ENCODE measurements around the gene C19orf38. TPM values are rescaled to one million over a fixed set of nuclear protein-coding genes. Genes with fewer than 3 reads are reported as not detected.
A peak's percentile ranks its signal among the peaks of the same experiment; 100 is the strongest.

The C19orf38 gene
- total and polyA plus RNA-seq, 2 of the 4 experiments (the other 2 are of a cell fraction), result 0.18 to 0.19 TPM

- Histone ChIP-seq H4K91ac (ENCODE audit: insufficient read depth, low read depth, low read length) (no peak overlapping the region), H2BK5ac (ENCODE audit: low read depth, low read length, poor library complexity, severe bottlenecking) (no peak overlapping the region), H4K8ac (ENCODE audit: low read depth in 2 of 2, low read length in 2 of 2) (no peak overlapping the region), H2AK9ac (replicated peaks; ENCODE audit: low read depth, low read length, poor library complexity) (peak overlapping the region; percentile 3), H3K4me2 (ENCODE audit: low read depth, low read length) (no peak overlapping the region), H3K4me1 (ENCODE audit: control insufficient read depth, insufficient read depth, low read length) (peaks cover 12% of the 10 kb centered on the region), H3K27ac (ENCODE audit: insufficient read depth, low read length) (no peak overlapping the region), H3K79me1 (ENCODE audit: low read depth in 1 of 2, low read length in 2 of 2) (peaks cover 9 to 27% of the 10 kb centered on the region in 2 experiments; a peak in 3 of 4 replicates), H3K14ac (replicated peaks; ENCODE audit: low read depth, low read length) (no peak overlapping the region), H2AFZ (replicated peaks; ENCODE audit: low read length, poor library complexity) (no peak overlapping the region), H3K9ac (ENCODE audit: low read depth, low read length) (no peak overlapping the region), H3K4ac (ENCODE audit: low read depth, low read length) (no peak overlapping the region), H2BK20ac (ENCODE audit: low read depth, low read length) (no peak overlapping the region), H3K27me3 (ENCODE audit: control insufficient read depth, insufficient read depth, low read length) (no peaks in the 10 kb centered on the region), H3K56ac (ENCODE audit: extremely low read depth, insufficient read depth, low read length) (no peak overlapping the region), H3K4me3 (ENCODE audit: insufficient read depth, low read depth, low read length) (no peak overlapping the region), H3K9me3 (ENCODE audit: control insufficient read depth, insufficient read depth, low read length) (no peaks in the 10 kb centered on the region), H3K18ac (ENCODE audit: low read depth, low read length) (no peak overlapping the region), H2BK120ac (ENCODE audit: low read depth, low read length) (no peak overlapping the region), H3K9me1 (ENCODE audit: insufficient read depth, low read length) (no peaks in the 10 kb centered on the region), H2BK15ac (ENCODE audit: low read depth, low read length) (no peak overlapping the region), H4K20me1 (ENCODE audit: insufficient read depth, low read length) (peaks cover 14% of the 10 kb centered on the region), H3K36me3 (ENCODE audit: control insufficient read depth, insufficient read depth, low read length) (peaks cover 56% of the 10 kb centered on the region), H4K5ac (ENCODE audit: low read depth, low read length) (no peak overlapping the region), H2AK5ac (ENCODE audit: low read depth, low read length) (no peak overlapping the region), H3K23ac (ENCODE audit: low read depth, low read length) (no peak overlapping the region)
- ATAC-seq (ENCODE audit: low read depth) (no peak), DNase-seq (no peak)
- TF ChIP-seq RAD21 (IDR thresholded peaks at IDR 0.05; ENCODE audit: low read length), result no peak
- no peak for TF ChIP-seq ELK1 (IDR thresholded peaks at IDR 0.05; ENCODE audit: borderline replicate concordance, low read depth, low read length)
- no peak for TF ChIP-seq FOS (IDR thresholded peaks at IDR 0.05; ENCODE audit: low read depth, low read length)
- no peak for TF ChIP-seq POLR2A (IDR thresholded peaks at IDR 0.05; ENCODE audit: low read depth, low read length)
- no peak for TF ChIP-seq NFE2L2 (IDR thresholded peaks at IDR 0.05; ENCODE audit: low read depth, low read length)
- no peak for TF ChIP-seq MAFK (IDR thresholded peaks at IDR 0.05; ENCODE audit: low read depth, low read length)
- TF ChIP-seq SMC3 (IDR thresholded peaks at IDR 0.05; ENCODE audit: low read depth, low read length), result no peak
- no peak for TF ChIP-seq MXI1 (IDR thresholded peaks at IDR 0.05; ENCODE audit: borderline replicate concordance, low read depth, low read length)
- no peak for TF ChIP-seq USF2 (IDR thresholded peaks at IDR 0.05; ENCODE audit: low read depth, low read length)
- TF ChIP-seq RFX5 (IDR thresholded peaks at IDR 0.05; ENCODE audit: low read depth, low read length), result no peak
- TF ChIP-seq RCOR1 (IDR thresholded peaks at IDR 0.05; ENCODE audit: insufficient replicate concordance, low read length), result no peak
- no peak for TF ChIP-seq CTCF (conservative IDR thresholded peaks at IDR 0.05; ENCODE audit: low read depth, low read length)
- TF ChIP-seq CHD1 (IDR thresholded peaks at IDR 0.05; ENCODE audit: low read depth, low read length), result no peak
- no peak for TF ChIP-seq MAZ (IDR thresholded peaks at IDR 0.05; ENCODE audit: borderline replicate concordance, low read depth, low read length)
- no peak for TF ChIP-seq CEBPB (IDR thresholded peaks at IDR 0.05; ENCODE audit: low read depth, low read length)
- no peak for TF ChIP-seq BHLHE40 (IDR thresholded peaks at IDR 0.05; ENCODE audit: low read depth, low read length)
- BruUV-seq (replicated peaks), result no TSS peak
- in situ Hi-C loops (cut with MboI; ENCODE audit: low sequenced_read_pairs), result no loop called here
- dilution Hi-C loops (cut with HindIII; ENCODE audit: low sequenced_read_pairs, unreplicated experiment), result no loop called here
- intact Hi-C loops (cut with micrococcal nuclease), result no loop called here
- CTCF ChIA-PET, result no interaction called here
- no CpG with 5 or more reads among the region's 6 CpGs for WGBS, 2 experiments (ENCODE audit: extremely low coverage in 2 of 2, insufficient read length in 1 of 2)
- POLR2A ChIA-PET (ENCODE audit: unreplicated experiment), result no interaction called here
Observed at GRCh38 chr19:10916602-10917001, 68.4 kb downstream of the C19orf38 start.

Data from IMR-90 (cell line).